ENCODE results near the gene TRABD2B.

Gene TRABD2B

DNA sequence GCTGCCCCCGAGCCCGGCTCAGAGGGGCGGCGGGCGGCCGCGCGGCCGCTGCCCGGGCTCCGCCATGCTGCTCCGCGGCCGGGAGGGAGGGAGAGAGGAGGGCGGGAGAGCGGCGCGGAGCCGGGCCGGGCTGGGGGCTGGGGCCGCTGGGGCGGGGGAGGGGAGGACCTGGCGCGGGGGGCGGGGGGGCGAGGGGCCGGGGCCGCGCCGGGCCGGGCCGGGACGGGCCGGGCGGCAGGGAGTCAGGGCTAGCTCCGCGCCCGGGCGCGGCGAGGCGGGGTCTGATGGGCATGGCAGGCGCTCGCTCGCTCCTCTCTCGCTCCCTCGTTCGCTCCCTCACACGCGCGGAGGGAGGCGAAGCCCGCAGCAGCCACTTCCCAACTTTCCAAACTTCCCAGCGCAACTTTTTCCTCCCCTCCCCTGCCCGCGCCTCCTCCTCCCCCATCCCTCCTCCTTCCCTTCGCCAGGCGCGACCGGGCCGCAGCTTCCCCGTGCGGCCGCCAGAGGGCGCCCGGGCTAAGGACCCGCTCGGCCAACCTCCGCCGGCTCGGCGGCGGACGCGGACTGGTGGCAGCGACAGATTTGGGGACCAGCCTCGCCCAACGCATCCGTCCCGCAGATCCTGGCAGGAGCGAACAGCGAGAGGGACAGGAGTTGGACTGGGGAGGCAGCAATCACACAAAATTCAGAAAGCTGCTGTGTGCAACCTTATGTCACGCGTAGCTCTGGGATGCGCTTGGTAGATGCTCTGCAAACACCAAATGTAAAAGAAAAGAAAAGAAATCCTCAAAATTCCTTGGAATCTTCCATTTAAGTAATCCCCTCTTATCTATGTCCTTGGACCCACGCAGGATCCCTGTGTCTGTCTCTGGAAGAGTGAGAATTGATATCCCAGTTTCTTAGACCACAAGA, at the start of gene TRABD2B:
TRABD2B (minus strand) TSS at position 97 of the 912 bp plus-strand sequence.
- no peaks in the 10 kb centered on the region for H3K36me3 ChIP-seq (ENCODE audit: control insufficient read depth, low read length)
- H3K4me2 ChIP-seq (ENCODE audit: low read length) = no peak within 1 kb of the TSS
- H3K9me2 ChIP-seq (replicated peaks; ENCODE audit: control insufficient read depth, low read length) = no peaks in the 10 kb centered on the region
- no peaks in the 10 kb centered on the region for H3F3A ChIP-seq (ENCODE audit: control insufficient read depth, insufficient read depth)
- no peak for TF ChIP-seq EZH2phosphoT487 (IDR thresholded peaks at IDR 0.05; ENCODE audit: borderline replicate concordance, low read length)
- TF ChIP-seq, protein P1, sequence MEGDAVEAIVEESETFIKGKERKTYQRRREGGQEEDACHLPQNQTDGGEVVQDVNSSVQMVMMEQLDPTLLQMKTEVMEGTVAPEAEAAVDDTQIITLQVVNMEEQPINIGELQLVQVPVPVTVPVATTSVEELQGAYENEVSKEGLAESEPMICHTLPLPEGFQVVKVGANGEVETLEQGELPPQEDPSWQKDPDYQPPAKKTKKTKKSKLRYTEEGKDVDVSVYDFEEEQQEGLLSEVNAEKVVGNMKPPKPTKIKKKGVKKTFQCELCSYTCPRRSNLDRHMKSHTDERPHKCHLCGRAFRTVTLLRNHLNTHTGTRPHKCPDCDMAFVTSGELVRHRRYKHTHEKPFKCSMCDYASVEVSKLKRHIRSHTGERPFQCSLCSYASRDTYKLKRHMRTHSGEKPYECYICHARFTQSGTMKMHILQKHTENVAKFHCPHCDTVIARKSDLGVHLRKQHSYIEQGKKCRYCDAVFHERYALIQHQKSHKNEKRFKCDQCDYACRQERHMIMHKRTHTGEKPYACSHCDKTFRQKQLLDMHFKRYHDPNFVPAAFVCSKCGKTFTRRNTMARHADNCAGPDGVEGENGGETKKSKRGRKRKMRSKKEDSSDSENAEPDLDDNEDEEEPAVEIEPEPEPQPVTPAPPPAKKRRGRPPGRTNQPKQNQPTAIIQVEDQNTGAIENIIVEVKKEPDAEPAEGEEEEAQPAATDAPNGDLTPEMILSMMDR (IDR thresholded peaks at IDR 0.05; ENCODE audit: low read depth, low read length, poor library complexity, severe bottlenecking) = peak; percentile 94
- H3K9me3 ChIP-seq (ENCODE audit: control insufficient read depth, insufficient read depth, low read length) = no peaks in the 10 kb centered on the region
- no peak within 1 kb of the TSS for H3K4me3 ChIP-seq (ENCODE audit: low read length)
- H3K4me1 ChIP-seq (ENCODE audit: control insufficient read depth, low read length) = no peaks in the 10 kb centered on the region
- H3K79me2 ChIP-seq (ENCODE audit: control insufficient read depth, low read length) = no peaks in the 10 kb centered on the region
- H4K20me1 ChIP-seq (ENCODE audit: control insufficient read depth, insufficient read depth, low read depth, low read length) = no peaks in the 10 kb centered on the region
- H3K27ac ChIP-seq (ENCODE audit: low read depth, low read length) = no peak within 1 kb of the TSS
- no peaks in the 10 kb centered on the region; the same call in 1 of the 2 replicates for H3K27me3 ChIP-seq (ENCODE audit: control insufficient read depth, low read length)

DNA sequence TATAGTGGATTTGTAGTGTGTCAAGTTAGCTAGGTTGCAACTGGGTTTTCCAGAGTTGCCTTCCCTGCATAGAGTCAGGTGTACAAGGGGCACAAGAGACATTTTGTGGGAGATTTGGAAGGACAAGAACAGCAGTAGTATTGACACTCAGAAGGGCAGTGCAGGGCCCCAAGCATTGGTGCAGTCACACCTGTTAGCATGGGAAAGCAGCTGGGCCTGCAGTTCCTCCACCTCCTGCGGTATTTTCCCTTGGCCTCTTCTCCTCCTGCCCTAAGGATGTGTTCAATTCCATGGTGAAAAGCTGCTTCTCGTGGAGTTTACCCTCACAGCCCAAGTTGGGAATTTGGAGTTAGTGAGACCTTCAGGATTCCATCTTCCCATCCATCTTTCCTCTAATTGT, 47.1 kb upstream of the TRABD2B start:
- no peaks in the 10 kb centered on the region for H3F3A ChIP-seq (ENCODE audit: control insufficient read depth, insufficient read depth)
- H3K36me3 ChIP-seq (ENCODE audit: control insufficient read depth, low read length) = no peaks in the 10 kb centered on the region
- no peaks in the 10 kb centered on the region for H3K9me3 ChIP-seq (ENCODE audit: control insufficient read depth, insufficient read depth, low read length)
- no peaks in the 10 kb centered on the region for H3K9me2 ChIP-seq (replicated peaks; ENCODE audit: control insufficient read depth, low read length)
- H3K79me2 ChIP-seq (ENCODE audit: control insufficient read depth, low read length) = no peaks in the 10 kb centered on the region
- TF ChIP-seq, protein P1 (IDR thresholded peaks at IDR 0.05; ENCODE audit: low read depth, low read length, poor library complexity, severe bottlenecking) = no peak
- TF ChIP-seq EZH2phosphoT487 (IDR thresholded peaks at IDR 0.05; ENCODE audit: borderline replicate concordance, low read length) = no peak
- no peaks in the 10 kb centered on the region for H4K20me1 ChIP-seq (ENCODE audit: control insufficient read depth, insufficient read depth, low read depth, low read length)
- no peaks in the 10 kb centered on the region for H3K27me3 ChIP-seq (ENCODE audit: control insufficient read depth, low read length)
- no peaks in the 10 kb centered on the region for H3K4me1 ChIP-seq (ENCODE audit: control insufficient read depth, low read length)
- H3K4me3 ChIP-seq (ENCODE audit: low read length) = no peak overlapping the region
- H3K27ac ChIP-seq (ENCODE audit: low read depth, low read length) = no peak overlapping the region
- no peak overlapping the region for H3K4me2 ChIP-seq (ENCODE audit: low read length)

DNA sequence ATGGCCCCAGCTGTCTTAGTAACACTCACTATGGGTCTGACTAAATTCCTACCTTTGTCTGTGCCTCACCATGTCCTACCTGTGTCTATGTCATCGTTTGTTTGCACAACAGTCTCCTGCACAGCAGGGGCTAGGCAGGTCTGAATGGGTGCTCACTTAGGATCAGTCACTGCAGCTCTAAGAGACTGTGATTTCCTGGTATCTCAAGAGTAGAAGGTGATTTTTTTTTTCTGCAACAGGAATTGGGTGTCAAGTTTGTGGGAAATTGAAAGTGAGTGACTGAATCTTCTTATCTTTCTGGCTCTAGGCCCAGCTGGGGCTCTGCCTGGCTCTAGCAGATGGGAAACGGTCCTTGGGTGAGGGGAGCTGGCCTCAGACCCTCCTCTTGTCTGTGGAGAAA, 46.4 kb upstream of the TRABD2B start:
- Histone ChIP-seq H3K79me2 (ENCODE audit: control insufficient read depth, low read length) (no peaks in the 10 kb centered on the region), H3K4me1 (ENCODE audit: control insufficient read depth, low read length) (no peaks in the 10 kb centered on the region), H3K36me3 (ENCODE audit: control insufficient read depth, low read length) (no peaks in the 10 kb centered on the region), H3F3A (ENCODE audit: control insufficient read depth, insufficient read depth) (no peaks in the 10 kb centered on the region), H3K4me2 (ENCODE audit: low read length) (no peak overlapping the region), H3K9me2 (replicated peaks; ENCODE audit: control insufficient read depth, low read length) (no peaks in the 10 kb centered on the region), H3K4me3 (ENCODE audit: low read length) (no peak overlapping the region), H4K20me1 (ENCODE audit: control insufficient read depth, insufficient read depth, low read depth, low read length) (no peaks in the 10 kb centered on the region), H3K9me3 (ENCODE audit: control insufficient read depth, insufficient read depth, low read length) (no peaks in the 10 kb centered on the region), H3K27me3 (ENCODE audit: control insufficient read depth, low read length) (no peaks in the 10 kb centered on the region), H3K27ac (ENCODE audit: low read depth, low read length) (no peak overlapping the region)
- TF ChIP-seq EZH2phosphoT487 (IDR thresholded peaks at IDR 0.05; ENCODE audit: borderline replicate concordance, low read length) = no peak
- TF ChIP-seq, protein P1 (IDR thresholded peaks at IDR 0.05; ENCODE audit: low read depth, low read length, poor library complexity, severe bottlenecking) = no peak
